GM13976 (cell line): ENCODE data around the gene GDPD5.

Experiments used
- DNase-seq: peaks from one replicate; pipeline ENCODE4 v3.0.0; 2012; ENCODE audit warnings: low spot score
- CTCF ChIP-seq: IDR thresholded peaks from 2 replicates; pipeline ENCODE4 v1.5.1; 2012; ENCODE audit warnings: borderline replicate concordance, mild to moderate bottlenecking; ENCODE audit not compliant: insufficient read depth; ENCODE audit errors: extremely low read depth, missing control alignments, control extremely low read depth
- in situ Hi-C: fragments of 300-500 bp; cut with MboI; formaldehyde crosslinking; loops from one replicate; pipeline ENCODE4 v1.12.0; 2022; ENCODE audit warnings: low sequenced_read_pairs, mixed read lengths, inconsistent platforms; ENCODE audit not compliant: unreplicated experiment

The GDPD5 gene

GRCh38 chr11:75507571-75507970, 18.2 kb downstream of the GDPD5 start:
- in situ Hi-C loops, result no loop called here
- TF ChIP-seq CTCF, result no peak
- no peak for DNase-seq

GRCh38 chr11:75506827-75507226, 18.9 kb downstream of the GDPD5 start:
- DNase-seq, result no peak
- in situ Hi-C loops, result no loop called here

GRCh38 chr11:75505916-75506692, 19.6 kb downstream of the GDPD5 start:
- no peak for TF ChIP-seq CTCF
- DNase-seq, result no peak

More at GRCh38 chr11:75506827-75507226, 18.9 kb downstream of the GDPD5 start:
- TF ChIP-seq CTCF, result no peak

GRCh38 chr11:75504501-75504900, 21.2 kb downstream of the GDPD5 start:
- in situ Hi-C loops, result no loop called here
- DNase-seq, result no peak
- no peak for TF ChIP-seq CTCF

More at GRCh38 chr11:75505916-75506692, 19.6 kb downstream of the GDPD5 start:
- in situ Hi-C loops, result no loop called here

GRCh38 chr11:75503531-75504099, 22.1 kb downstream of the GDPD5 start:
- TF ChIP-seq CTCF, result no peak
- no peak for DNase-seq
- in situ Hi-C loops, result no loop called here

- in situ Hi-C loops, result no loop called here
- no peak for DNase-seq
- TF ChIP-seq CTCF, result no peak
Observed at GRCh38 chr11:75502138-75502537, 23.6 kb downstream of the GDPD5 start.
